Uterus (tissue), 2 donors: Measurements from ENCODE around the gene KCNQ1.

Source experiments
- CTCF ChIP-seq, 4 experiments: fragments of 200-600 bp in 2 of 4; fragments of 450-650 bp in 2 of 4; sonication (generic) in 2 of 4; IDR thresholded peaks; one replicate each; pipeline ENCODE4 v1.5.1; 2016 to 2019; ENCODE audit warnings: antibody characterized with exemption in 4 of 4, mild to moderate bottlenecking in 2 of 4, moderate library complexity in 1 of 4
- POLR2A ChIP-seq, 2 donors: fragments of 450-650 bp; IDR thresholded peaks; one replicate each; pipeline ENCODE4 v1.6.1; 2016; ENCODE audit warnings: antibody characterized with exemption in 2 of 2, mild to moderate bottlenecking in 1 of 2, moderate library complexity in 1 of 2

- TF ChIP-seq CTCF (IDR thresholded peaks at IDR 0.05) (peak; percentile 91 to 100 (median 98)), POLR2A (IDR thresholded peaks at IDR 0.05) (peak; percentile 84 to 92)
Measured at GRCh38 chr11:2400069-2400761, 44.6 kb upstream of the KCNQ1 start, which contains the start of gene TSSC4.
